ENCODE data around the gene NLRC3.

- TF ChIP-seq, protein P1, sequence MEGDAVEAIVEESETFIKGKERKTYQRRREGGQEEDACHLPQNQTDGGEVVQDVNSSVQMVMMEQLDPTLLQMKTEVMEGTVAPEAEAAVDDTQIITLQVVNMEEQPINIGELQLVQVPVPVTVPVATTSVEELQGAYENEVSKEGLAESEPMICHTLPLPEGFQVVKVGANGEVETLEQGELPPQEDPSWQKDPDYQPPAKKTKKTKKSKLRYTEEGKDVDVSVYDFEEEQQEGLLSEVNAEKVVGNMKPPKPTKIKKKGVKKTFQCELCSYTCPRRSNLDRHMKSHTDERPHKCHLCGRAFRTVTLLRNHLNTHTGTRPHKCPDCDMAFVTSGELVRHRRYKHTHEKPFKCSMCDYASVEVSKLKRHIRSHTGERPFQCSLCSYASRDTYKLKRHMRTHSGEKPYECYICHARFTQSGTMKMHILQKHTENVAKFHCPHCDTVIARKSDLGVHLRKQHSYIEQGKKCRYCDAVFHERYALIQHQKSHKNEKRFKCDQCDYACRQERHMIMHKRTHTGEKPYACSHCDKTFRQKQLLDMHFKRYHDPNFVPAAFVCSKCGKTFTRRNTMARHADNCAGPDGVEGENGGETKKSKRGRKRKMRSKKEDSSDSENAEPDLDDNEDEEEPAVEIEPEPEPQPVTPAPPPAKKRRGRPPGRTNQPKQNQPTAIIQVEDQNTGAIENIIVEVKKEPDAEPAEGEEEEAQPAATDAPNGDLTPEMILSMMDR (IDR thresholded peaks at IDR 0.05), result no peak
- no peak for TF ChIP-seq EP300 (IDR thresholded peaks at IDR 0.05)
These were observed 14.2 kb upstream of the NLRC3 start for GRCh38 chr16:3591436-3591803.
